Raji (cell line): Measurements from ENCODE around the gene PPP2R2B.

ENCODE experiments used
- POLR2A ChIP-seq: IDR thresholded peaks from 2 replicates; pipeline ENCODE4 v1.6.1; 2011; ENCODE audit warnings: low read depth, low read length, control low read depth; ENCODE audit not compliant: insufficient read depth

Gene PPP2R2B

GRCh38 chr5:146878476-146879172 is at the start of gene PPP2R2B:
PPP2R2B (minus strand) TSS chr5:146878757.
- TF ChIP-seq POLR2A: no peak

GRCh38 chr5:146924132-146924531 is 45.6 kb upstream of the PPP2R2B start:
- TF ChIP-seq POLR2A: no peak

- TF ChIP-seq POLR2A: no peak
These were observed 42.7 kb upstream of the PPP2R2B start for GRCh38 chr5:146921225-146921624.

- no peak for TF ChIP-seq POLR2A
These were observed 41.9 kb upstream of the PPP2R2B start for GRCh38 chr5:146920351-146920881.

GRCh38 chr5:146919304-146919703 is 40.7 kb upstream of the PPP2R2B start:
- no peak for TF ChIP-seq POLR2A

GRCh38 chr5:146917931-146918330 is 39.4 kb upstream of the PPP2R2B start:
- no peak for TF ChIP-seq POLR2A

- no peak for TF ChIP-seq POLR2A
These were observed 34.3 kb upstream of the PPP2R2B start for GRCh38 chr5:146912874-146913273.

- TF ChIP-seq POLR2A: no peak
These were observed 31.7 kb upstream of the PPP2R2B start for GRCh38 chr5:146910239-146910638.

- TF ChIP-seq POLR2A: no peak
These were observed 30.9 kb upstream of the PPP2R2B start for GRCh38 chr5:146909255-146910068.

GRCh38 chr5:146906803-146907202 is 28.2 kb upstream of the PPP2R2B start:
- no peak for TF ChIP-seq POLR2A

- TF ChIP-seq POLR2A: no peak
These were observed 26.3 kb upstream of the PPP2R2B start for GRCh38 chr5:146904890-146905289.

GRCh38 chr5:146903789-146904188 is 25.2 kb upstream of the PPP2R2B start:
- TF ChIP-seq POLR2A: no peak

GRCh38 chr5:146902471-146902870 is 23.9 kb upstream of the PPP2R2B start:
- TF ChIP-seq POLR2A: no peak

- TF ChIP-seq POLR2A: no peak
These were observed 18.5 kb upstream of the PPP2R2B start for GRCh38 chr5:146897061-146897460.

GRCh38 chr5:146894753-146895521 is 16.4 kb upstream of the PPP2R2B start:
- TF ChIP-seq POLR2A: no peak
